ENCODE results near the gene CNTNAP2. TPM values are rescaled to one million over a fixed set of nuclear protein-coding genes. Genes with fewer than 3 reads are reported as not detected.
"Not testable (repeated sequence)": the region's sequence is repeated elsewhere in the genome, so short reads cannot be mapped to it uniquely, and the experiment has no call there.

CNTNAP2 gene
- total RNA-seq, 1 donor: under 0.01 TPM

- DNase-seq (ENCODE audit: low read depth): no peak
- TF ChIP-seq CTCF (IDR thresholded peaks at IDR 0.05; ENCODE audit: insufficient read depth, low read length): no peak
- H3K4me3 ChIP-seq (ENCODE audit: low read depth, low read length): no peak overlapping the region
Observed at GRCh38 chr7:147777309-147777708, 1660.7 kb downstream of the CNTNAP2 start.

GRCh38 chr7:147779949-147780348 lies 1663.3 kb downstream of the CNTNAP2 start:
- DNase-seq (ENCODE audit: low read depth): no peak
- no peak for TF ChIP-seq CTCF (IDR thresholded peaks at IDR 0.05; ENCODE audit: insufficient read depth, low read length)
- H3K4me3 ChIP-seq (ENCODE audit: low read depth, low read length): no peak overlapping the region

GRCh38 chr7:147796581-147796980 lies 1680.0 kb downstream of the CNTNAP2 start:
- DNase-seq (ENCODE audit: low read depth): no peak
- no peak overlapping the region for H3K4me3 ChIP-seq (ENCODE audit: low read depth, low read length)
- TF ChIP-seq CTCF (IDR thresholded peaks at IDR 0.05; ENCODE audit: insufficient read depth, low read length): no peak

- DNase-seq (ENCODE audit: low read depth): no peak
- TF ChIP-seq CTCF (IDR thresholded peaks at IDR 0.05; ENCODE audit: insufficient read depth, low read length): no peak
- H3K4me3 ChIP-seq (ENCODE audit: low read depth, low read length): no peak overlapping the region
Observed at GRCh38 chr7:147798001-147798400, 1681.4 kb downstream of the CNTNAP2 start.

GRCh38 chr7:147801762-147802161 lies 1685.2 kb downstream of the CNTNAP2 start:
- not testable (repeated sequence) for H3K4me3 ChIP-seq (ENCODE audit: low read depth, low read length); DNase-seq (ENCODE audit: low read depth)

GRCh38 chr7:147803151-147803550 lies 1686.5 kb downstream of the CNTNAP2 start:
- no peak for DNase-seq (ENCODE audit: low read depth)
- H3K4me3 ChIP-seq (ENCODE audit: low read depth, low read length): no peak overlapping the region
- TF ChIP-seq CTCF (IDR thresholded peaks at IDR 0.05; ENCODE audit: insufficient read depth, low read length): no peak

GRCh38 chr7:147803606-147804005 lies 1687.0 kb downstream of the CNTNAP2 start:
- H3K4me3 ChIP-seq (ENCODE audit: low read depth, low read length): no peak overlapping the region
- no peak for DNase-seq (ENCODE audit: low read depth)
- no peak for TF ChIP-seq CTCF (IDR thresholded peaks at IDR 0.05; ENCODE audit: insufficient read depth, low read length)

Data from fibroblast of the aortic adventitia (primary cell).